T-helper 1 cell (primary cell): ENCODE measurements around the gene SHISAL1.

Source experiments
- DNase-seq, 5 donors: peaks; one replicate each; pipeline ENCODE4 v3.0.0-alpha.2; 2012 to 2020
- total RNA-seq, 4 donors: gene quantifications; one replicate each; lab custom pipeline; 2026; lab: John Stamatoyannopoulos, UW

The SHISAL1 gene
- total RNA-seq = 0 reads per million in 4 donors

DNA sequence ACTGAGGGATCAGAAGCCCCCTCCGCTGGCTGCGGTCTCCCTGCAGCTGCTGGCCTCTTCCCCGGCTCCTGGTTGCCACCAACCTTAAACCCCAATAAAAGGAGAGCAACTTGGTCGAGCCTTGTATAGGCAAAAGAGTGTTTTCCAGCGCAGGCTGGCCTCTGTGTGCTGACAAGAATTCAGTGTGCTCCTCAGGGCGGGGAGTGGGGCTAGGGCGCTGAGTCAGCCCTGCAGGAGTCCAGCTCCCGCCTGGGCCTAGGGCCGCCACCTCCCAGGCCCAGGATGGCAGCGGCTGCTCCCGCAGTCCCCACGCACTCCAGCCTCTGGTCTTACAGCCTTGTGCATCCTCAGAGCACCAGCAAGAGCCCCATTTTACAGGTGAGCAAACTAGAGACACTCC, at the start of gene SHISAL1:
SHISAL1 (minus strand) TSS at position 186 of the 400 bp plus-strand sequence. CDS start 12,006 bp downstream, outside the sequence.
- no peak for DNase-seq

DNA sequence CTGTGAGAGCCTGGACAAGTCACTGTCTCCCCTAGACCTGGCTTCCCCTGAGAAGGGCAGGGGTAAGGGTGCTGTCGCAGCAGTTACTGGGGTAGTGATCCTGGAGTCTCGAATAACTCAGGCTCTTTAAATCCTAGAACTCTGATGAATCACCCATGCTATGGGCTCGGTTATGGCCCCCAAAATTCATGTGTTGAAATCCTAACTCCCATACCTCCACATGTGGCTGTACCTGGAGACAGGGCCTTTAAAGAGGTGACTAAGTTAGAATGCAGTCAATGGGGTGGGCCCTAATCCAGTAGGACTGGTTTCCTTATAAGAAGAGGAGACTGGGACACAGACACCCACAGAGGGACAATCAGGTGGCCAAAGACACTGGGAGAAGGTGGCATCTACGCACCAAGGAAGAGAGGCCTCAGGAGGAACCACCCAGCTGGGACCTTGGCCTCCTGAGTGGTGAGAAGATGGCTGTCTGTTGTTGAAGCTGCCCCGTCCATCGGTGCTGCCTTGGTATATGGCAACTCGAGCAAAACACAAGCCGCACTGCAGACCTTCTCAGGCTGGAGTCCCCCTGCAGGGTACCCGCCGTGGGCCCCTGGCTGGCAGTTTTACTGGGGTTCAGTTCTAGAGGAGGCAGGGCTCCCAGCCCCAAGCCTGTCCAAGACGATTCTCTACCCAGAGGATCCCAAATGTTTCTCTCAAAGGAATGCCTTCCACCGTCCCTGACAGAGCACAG, 48.8 kb upstream of the SHISAL1 start:
- no peak for DNase-seq

DNA sequence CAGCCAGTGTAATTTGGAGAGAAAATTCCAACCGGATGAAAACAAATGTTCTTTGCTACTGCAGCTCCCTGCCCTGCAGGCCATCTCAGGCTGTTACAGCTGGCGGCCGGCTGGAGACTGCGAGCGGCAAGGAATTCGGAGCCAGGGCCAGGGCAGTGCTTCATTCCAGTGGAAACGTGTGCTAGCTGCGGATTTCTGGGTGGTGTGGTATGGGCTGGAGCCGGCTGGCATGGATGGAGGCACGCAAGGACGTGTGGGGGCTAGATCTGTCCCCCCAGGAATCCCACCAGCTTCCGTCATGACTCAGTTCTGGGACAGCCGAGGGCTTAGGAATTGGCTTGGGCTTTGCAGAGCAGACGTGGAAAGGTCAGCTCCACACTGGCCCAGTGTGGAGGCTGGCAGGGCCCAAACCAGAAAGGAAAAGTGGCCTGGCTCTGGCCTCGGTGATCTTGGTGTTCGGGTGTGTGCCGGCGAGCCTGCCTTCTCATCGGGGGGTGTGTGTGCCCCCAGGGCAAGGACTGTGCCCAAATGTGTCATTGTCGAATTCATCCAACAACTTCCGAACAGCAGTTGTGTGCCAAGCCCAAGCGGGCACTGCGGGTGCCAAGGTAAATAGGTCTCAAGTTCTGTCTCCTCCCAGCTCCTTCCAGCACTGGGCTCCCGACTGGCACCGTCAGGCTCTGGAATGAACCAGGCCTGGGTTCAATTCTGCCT, 48.1 kb upstream of the SHISAL1 start:
- no peak for DNase-seq

DNA sequence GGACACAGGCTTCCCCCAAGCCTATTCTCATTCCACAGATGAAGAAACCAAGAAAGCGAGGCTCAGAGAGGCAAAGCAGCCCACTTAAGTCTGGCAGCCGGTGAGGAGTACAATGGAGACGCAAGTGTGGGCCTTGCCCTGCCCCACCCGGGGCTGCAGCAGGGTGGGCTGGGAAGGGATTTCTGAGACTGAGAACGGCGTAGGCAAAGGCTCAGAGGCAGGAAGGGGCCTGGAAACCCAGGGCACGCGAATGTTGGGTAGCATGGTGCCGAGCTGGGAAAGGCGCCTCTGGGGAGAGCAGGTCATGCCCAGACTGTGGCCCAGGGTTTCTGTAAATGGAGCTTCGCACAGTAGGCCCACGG, 47.5 kb upstream of the SHISAL1 start:
- DNase-seq = no peak

DNA sequence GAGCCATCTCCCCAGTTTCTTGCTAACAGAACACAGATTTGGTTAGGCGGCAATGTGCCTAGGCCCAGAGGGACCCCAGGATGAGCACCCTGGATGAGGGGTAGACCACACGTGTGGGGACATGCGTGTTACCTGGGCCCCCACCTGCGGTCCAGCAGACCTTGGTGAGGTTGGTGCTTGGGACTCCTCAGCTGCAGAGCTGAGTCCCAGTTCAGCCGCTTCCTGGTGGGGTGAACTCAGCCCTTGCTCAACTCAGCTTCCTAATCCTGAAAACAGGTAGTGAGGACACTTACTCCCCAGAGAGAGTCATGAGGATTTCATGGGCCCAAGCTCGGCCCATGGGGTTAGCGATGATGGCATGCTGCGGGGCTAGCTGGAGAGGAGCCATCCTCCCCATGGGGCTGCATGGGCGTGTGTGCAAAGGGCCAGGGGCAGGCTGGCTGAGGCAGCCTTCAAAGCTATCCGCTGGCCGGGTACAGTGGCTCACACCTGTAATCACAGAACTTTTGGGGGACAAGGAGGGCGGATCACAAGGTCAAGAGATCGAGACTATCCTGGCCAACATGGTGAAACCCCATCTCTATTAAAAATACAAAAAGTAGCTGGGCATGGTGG, 46.9 kb upstream of the SHISAL1 start:
- no peak for DNase-seq

DNA sequence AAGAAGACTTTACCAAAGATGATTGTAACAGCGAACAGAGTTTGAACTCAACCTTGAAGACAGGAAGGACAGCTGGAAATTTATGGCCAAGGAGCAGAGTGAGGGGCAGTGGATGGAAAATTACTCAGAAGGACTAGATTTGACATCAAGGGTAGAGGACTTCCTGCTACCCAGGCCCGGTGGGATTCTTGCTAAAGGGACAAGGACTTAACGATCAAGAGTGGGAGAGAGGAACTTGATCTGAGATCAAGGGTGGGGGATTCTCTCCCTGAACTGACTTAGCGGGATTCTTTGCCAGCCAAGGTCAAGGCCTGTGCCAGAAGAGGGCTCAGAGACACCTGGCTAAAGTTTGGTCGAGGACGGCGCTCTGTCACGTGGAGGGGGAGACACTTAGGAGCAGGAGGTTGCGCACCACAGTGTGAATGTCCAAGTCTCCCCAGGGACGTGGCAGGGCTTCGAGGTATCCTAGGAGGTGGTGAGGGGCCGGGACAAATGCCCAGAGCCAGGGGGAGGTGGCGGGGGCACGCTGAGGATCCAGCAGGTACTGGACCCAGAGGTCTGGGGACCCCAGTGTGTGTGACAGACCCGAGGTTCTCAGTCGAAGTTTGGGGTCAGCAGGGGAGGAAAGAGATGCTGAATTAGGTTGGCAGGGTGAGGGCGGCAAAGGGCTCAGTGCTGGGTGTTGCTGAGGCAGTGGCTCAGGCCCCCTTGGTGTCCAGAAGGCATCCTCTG, 46.1 kb upstream of the SHISAL1 start:
- DNase-seq = no peak

DNA sequence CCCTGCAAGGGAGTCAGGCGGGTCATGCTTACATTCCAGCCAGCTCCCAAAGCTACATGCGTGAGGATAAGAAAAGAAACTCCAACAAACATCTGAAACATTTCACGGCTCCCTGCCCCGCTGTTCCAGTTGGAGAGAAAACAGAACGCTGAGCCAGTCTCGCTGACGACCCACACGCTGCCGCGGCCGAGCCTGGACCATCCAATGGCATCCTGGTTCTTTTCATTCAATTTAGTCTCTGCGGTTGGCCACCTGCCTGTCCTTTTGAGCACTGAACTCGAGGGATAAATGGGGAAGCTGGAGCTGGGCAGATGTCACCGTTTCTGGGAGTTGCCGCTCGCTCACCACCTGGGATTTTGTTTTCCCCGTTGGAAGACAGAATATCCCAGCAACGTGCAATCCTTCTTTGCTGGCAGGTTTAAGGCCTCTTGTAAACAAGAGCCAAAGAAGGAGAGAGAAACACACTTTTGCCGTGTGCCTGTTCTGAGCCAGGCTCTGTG, 45.3 kb upstream of the SHISAL1 start:
- DNase-seq = no peak

DNA sequence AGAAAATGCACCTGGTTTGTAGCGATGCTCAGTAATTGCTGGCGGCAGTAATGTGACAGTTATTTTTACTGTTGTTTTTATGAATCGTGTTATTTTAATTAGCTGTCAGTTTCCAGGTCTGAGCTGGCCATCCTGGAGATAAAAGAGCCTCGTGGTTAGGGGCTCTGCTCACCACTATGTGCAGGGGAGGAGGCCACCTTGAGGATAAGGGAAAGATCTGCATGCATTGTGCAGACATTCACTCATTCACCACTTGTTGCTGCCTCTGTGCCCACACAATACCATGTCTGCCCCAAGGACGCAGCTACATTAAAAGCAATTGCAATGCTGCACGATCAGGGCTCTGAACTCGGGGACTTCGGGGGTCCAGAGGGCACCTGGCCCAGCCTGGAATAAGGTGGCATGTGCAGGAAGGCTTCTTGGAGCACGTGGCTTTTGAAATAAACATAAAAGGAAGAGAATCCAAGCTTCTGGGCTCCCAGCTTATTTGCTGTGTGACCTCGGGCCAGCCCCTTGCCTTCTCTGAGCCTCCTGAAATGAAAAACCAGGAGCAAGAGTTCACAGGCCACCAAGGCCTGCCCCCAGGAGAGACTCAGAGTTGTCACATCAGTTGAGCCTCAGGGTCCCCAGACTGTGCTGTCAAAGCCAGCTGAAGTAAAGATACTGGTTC, 44.7 kb upstream of the SHISAL1 start:
- no peak for DNase-seq

DNA sequence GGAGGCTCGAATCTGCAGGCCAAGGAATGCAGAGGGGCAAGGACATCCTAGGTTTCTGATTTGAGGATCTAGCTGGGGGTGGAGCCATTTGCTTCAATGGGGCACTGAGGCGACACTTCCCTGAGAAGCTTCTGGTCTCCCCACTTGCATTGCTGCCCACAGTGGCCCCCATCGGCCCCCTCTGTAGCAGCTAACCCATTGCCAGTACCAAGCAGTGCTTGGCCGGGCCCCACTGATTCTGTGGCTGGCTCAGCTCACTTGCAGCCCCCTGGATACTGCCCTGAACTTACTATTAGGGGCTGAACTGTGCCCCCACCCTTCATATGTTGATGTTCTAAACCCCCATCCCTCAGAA, 42.9 kb upstream of the SHISAL1 start:
- no peak for DNase-seq

DNA sequence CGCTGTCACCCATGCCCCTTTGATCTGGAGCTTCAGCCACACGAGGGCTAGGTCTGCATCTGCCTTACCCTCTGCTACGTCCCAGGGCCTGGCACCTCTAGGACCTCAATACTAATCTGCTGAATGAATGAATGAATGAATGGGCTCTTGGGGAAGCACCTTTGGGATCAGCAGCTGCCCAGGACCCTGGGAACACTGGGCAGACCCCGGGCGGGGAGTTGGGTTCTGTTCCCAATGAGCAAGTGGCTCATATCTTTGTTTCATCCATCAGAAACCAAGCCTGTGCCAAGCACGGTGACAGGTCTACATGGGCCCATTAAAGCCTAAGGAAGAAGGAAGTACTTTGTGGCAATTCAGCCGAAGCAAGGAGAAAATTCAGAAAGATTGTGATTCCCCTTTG, 41.5 kb upstream of the SHISAL1 start:
- no peak for DNase-seq

DNA sequence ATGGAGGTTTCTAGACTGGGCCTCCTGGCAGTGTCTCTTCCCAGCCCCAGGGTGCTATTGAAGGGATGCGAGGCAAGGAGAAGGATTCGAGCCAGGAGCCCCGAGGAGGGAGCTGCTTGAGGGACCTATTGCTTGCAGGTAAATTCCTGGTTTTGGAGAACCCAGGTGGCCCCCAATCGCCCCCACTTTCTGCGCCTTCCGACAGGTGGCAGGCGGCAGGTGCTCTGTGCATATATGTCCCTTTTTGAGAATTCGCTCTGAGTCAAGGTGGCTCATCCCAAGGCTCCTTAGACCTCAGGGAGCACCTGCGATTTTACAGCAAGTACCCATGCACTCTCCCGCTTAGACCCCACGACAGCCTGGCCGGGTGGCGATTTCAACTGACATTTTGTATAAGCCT, 40.3 kb upstream of the SHISAL1 start:
- no peak for DNase-seq

DNA sequence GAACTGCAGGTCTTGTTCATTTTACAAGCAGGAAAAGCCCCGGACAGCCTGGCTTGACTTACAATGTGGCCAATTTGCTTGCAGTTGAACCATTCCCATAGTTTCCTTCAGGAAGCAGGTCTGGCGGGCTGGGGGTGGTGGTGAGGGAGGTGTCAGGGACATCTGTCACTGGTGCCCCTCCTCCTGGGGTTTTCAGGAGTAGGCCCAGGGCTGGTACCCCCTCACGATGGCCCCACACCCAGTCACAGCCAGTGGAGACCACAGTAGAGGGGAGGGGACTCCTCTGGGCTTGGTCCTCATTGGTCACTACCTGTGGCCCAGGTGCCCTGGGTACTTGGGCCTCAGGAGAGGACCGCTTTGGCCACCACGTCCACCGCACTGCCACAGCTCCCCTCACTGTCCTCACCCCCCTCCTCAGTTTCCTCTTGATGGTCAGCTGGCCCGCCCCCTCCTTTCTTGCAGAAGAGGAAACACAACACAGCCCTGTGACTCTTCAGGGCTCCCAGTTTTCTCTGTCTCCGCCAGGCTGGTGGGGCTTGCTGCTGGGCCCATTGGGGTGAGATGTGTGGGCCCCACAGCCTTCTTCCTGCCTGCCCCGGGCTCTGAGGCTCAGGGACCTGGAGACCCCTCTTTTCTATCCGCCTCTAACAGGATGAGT, 39.8 kb upstream of the SHISAL1 start:
- no peak for DNase-seq

DNA sequence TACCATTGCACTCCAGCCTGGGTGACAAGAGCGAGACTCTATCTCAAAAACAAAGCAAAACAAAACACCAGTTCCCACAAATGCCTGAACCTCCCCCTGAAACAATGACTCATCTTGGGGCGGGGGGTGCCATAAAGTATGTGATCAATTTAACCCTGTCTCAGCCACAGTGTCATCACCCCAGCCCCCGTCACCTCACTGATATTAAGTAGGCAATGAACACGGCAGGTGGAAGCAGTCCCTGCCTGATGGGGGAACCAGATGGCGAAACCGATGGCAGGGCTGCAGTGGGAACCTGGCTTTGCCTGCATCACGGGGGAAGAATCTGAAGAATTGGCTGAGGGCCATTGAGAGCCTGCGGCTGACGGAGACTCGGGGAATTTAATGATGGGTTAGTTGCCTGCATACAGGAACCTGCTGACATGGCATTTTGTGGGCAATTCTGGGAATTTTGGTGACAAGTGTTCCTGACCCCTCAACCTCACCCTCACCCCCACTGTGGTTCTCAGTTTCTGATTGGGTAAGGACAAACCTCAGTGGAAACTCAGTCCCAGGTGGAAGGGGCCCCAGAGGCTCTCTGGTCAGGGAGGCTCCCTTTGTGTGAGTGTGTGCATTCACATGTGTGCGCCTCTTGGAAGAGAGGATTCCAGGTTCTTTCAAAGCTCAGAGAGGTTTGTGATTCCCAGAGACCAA, 39.1 kb upstream of the SHISAL1 start:
- no peak for DNase-seq

DNA sequence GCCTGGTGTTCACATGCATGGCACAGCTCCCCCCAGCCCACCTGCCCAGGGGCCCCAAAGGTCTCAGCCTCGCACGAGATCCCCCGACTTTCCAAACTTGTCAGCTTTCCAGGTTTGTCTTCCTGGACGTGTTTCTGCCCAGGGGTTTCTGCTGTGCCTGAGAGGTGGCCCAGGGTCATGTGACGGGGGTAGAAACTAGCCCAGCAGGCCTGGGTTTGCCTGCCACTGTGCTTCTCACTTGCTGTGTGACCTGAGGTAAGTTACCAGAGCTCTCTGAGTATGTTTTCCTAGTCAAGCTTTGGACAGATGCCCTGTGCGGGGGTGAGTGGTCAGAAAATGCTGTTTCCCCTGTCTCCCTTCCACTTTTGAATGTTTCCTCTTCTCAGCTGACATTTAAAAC, 38.3 kb upstream of the SHISAL1 start:
- no peak for DNase-seq

DNA sequence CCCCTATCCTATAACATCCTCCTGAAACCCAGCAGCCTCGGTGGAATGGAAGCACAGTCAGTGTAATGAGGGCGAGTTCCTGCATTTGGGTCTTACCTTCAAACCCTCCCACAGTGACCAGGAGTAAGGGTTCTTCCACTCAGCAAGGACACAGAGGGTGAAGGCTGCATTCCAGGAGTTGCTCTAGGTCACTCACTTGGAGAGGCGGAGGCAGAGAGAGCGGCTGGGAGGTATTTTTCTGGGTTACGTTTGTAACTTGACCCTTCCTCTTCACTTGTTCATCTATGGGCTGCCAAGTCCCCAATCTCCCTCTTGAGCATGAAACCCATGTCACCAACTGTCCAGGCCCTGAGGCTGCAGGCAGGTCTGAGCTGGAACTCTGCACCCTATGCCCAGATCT, 36.8 kb upstream of the SHISAL1 start:
- no peak for DNase-seq

DNA sequence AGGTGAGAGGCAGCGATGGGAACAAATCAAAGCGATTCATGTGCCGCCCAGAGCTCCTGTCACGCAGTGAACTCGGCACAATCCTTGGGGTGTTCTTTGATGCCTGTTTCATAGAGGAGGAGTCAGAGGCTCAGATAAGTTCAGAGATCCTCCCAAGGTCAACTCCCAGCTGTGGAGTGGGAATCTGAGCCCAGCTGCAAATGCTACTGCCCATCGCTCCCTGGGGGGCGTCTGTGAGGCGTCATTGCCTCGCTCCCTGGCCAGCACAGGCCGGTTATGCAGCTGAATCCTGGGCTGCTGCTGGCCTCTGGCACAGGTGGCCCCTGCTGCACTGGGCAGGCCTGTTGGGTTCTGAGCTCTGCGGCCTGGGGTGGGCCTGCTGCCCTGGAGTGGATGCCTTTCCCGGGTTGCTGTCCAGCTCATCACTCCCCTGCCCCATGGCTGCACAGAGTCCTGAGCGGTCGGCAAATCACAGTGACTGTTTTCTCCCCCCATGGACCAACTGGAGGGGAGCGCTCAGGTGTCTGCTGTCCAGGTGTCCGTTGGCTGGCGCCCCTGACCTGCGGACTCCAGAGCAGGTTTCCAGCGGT, 36.3 kb upstream of the SHISAL1 start:
- DNase-seq = no peak

DNA sequence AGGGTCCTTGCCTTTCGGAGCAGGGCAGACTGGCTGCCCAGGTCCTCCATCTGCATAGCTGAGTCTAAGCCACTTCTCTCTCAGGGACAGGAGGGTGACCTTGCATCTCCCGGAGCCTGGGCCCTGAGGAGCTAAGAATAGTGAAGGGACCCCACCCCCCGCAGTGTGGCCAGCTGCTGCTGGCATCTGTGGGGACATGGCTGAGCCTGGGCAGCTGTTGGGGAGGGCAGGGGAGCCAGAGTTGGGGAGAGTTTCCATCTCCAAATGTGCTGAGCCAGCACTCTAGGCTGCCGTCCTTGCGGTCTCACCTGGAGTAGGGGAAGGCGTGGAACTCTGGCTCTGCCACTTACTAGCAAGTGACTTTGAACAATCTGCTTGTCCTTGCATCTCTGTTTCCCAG, 34.8 kb upstream of the SHISAL1 start:
- DNase-seq = no peak

DNA sequence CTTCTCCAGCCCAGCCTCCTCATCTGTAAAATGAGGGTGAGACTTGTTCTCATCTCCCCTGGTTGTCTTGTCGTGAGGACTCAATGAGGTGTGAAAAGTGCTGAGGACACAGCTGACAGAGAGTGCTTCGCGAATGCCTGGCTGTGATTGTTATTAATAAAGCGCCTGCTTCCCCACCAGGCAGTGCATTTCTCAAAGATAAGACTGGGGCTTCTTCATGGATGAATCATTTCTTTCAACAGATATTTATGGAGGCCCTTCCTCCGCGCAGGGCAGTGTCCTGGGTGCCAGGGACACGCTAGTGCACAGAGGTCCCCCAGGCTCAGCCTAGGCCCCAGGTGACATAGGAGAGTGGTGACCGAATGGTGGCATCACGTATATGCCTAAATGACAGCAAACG, 34.3 kb upstream of the SHISAL1 start:
- no peak for DNase-seq

DNA sequence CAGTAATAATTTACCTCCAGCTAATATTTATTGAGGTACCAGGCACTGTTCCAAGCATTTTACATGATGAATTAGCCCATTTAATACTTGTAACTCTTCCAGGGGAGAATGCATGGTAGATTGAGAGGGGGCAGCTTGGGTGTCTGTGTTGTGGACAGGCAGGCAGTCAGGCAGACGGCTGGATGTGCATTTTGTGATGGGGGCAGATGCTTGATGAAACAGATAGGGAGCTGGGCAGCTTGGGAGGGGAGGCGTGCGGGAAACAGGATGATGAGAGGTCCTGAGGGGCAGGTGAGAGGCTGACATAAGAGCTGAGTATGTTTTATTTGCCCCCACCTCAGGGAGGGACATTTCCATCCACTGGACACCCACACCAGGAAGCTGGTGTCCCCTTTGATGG, 33.1 kb upstream of the SHISAL1 start:
- DNase-seq = no peak

DNA sequence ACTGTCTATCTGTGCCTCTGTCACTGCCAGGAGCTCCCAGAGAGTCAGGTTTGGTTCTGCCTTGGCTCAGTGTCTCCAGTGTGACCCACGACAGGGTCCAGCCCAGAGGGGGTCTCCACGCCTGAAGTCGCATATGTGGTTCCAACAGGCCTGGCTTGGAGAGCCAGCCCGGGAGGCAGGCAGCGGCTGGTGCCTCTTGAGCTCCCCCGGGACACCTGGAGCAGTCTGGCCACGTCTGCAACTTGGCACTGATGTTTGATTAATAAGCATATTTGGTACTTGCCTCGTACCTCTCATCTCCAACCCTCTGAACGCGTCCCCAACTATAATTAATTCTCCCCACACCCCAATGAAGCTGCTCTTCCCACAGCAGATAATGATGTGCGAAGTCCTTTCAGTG, 31.7 kb upstream of the SHISAL1 start:
- no peak for DNase-seq

DNA sequence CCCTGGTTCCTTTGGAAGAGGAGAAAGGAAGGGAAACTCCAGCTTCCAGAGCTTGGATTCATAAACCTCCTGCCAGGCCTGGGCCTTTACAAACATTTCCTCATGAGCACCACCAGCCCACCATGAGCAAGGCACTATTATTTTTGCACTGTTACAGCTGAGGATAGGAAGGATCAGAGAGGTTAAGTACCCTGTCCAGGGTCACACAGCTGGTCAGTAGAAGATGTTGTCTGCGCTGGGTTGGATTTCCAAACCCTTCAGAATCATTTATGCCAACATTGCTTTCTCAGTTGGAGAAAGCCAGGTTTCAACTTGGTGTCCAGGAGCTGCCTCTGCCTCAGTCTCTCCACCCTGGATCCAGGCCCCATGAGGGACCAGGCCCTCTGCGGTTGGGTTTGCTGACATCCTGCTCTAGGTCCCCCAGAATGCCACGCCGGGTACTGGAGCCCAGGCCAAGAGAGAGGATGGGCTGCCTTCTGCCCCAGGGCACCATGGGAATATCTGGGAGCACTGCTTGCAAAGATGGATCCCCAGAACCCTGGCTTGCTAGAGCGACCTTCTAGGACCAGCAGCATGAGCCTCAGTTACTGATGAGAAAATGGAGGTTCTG, 29.7 kb upstream of the SHISAL1 start:
- no peak for DNase-seq
